Pons (tissue), 1 donor: ENCODE measurements around the gene APBA1.
A peak's percentile ranks its signal among the peaks of the same experiment; 100 is the strongest.
"Not testable (repeated sequence)": the region's sequence is repeated elsewhere in the genome, so short reads cannot be mapped to it uniquely, and the experiment has no call there.

Experiments
- DNase-seq: peaks from one replicate; pipeline ENCODE4 v3.0.0-alpha.2; 2016; ENCODE audit warnings: low spot score

The APBA1 gene

DNA sequence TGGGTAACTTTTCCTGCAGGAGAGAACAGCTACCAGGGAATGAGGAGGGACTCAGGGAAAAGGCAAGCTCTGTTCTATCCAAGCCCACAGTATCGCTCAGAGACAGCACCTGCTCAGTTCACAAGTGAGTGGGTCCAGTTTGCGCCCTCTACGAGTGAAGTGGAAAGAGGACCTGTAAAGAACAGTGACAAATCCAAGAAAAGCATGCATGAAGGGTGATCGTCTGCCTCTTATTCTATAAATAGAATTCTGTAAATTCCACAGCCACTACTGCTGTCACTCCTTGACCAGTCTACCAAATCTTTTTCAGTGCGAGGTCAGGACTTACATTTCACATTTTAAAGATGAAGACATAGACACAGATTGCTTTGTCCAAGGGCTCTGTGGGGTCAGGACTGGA lies 229.7 kb downstream of the APBA1 start:
- no peak for DNase-seq

DNA sequence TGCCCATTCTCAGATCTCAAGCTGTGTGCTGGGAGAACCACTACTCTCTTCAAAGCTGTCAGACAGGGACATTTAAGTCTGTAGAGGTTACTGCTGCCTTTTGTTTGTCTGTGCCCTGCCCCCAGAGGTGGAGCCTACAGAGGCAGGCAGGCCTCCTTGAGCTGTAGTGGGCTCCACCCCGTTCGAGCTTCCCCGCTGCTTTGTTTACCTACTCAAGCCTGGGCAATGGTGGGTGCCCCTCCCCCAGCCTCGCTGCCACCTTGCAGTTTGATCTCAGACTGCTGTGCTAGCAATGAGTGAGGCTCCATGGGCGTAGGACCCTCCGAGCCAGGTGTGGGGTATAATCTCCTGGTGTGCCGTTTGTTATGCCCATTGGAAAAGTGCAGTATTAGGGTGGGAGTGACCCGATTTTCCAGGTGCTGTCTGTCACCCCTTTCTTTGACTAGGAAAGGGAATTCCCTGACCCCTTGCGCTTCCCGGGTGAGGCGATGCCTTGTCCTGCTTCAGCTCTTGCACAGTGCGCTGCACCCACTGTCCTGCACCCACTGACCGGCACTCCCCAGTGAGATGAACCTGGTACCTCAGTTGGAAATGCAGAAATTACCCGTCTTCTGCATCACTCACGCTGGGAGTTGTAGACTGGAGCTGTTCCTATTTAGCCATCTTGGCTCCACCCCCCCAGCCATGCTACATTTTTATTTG lies 231.8 kb downstream of the APBA1 start:
- not testable (repeated sequence) for DNase-seq

DNA sequence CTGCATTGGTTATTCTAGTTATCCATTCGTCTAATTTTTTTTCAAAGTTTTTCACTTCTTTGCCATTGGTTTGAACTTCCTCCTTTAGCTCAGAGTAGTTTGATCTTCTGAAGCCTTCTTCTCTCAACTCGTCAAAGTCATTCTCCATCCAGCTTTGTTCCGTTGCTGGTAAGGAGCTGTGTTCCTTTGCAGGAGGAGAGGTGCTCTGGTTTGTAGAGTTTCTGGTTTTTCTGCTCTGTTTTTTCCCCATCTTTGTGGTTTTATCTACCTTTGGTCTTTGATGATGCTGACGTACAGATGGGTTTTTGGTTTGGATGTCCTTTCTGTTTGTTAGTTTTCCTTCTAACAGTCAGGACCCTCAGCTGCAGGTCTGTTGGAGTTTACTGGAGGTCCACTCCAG lies 232.5 kb downstream of the APBA1 start:
- not testable (repeated sequence) for DNase-seq

DNA sequence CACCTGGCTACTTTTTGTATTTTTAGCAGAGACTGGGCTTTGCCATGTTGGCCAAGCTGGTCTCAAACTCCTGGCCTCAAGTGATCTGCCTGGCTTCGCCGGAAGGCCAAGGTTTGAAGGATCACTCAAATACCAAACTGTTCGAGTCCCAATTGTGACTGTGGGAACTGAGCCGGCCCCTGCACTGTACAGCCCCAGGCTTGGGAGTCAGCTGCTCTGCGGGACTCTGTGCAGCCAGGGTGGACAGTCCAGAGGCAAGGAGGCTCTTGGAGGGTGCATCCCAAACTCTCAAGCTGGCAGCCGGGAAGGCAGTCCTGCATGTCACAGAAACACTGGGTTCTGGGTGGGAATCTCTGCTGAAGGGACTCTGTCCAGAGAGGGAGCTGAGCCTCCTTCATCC lies 238.2 kb downstream of the APBA1 start:
- no peak for DNase-seq

DNA sequence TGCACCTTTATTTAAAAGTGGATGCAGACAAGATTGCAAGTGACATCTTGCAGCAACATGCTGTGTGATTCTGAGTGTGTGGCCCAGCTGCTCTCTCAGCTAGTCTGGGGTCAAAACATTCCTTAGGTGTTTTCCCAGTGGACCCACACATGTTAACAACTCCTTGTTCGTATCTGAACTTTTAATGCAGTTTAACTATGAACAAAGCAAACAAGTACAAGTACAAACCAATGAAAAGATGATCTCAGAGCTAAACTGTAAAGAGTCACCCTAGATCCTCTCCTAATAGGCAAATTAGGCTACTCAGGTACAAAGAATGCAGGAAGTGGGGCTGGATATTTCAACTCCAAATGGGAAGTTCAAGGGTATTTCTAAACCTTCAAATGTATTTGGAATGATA lies 238.8 kb downstream of the APBA1 start:
- no peak for DNase-seq

DNA sequence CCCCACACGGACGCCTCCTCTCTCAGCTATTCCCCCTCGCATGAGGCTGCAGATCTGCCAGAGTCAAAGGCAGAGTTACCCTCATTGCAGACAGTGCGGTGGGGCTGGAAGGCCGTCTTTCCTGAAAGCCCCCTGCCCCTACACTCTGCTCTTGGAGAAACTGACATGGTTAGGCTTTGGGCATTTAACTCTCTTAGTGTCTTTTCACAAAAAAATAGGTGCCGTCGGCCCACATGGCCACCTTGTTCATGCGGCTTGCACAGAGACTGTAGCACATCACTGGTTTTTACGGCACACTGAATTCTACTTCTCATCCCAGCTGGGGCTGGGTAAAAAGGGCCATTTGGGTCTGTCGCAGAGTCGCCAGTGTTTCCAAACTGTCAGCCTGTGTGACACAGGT lies 239.5 kb downstream of the APBA1 start:
- no peak for DNase-seq

DNA sequence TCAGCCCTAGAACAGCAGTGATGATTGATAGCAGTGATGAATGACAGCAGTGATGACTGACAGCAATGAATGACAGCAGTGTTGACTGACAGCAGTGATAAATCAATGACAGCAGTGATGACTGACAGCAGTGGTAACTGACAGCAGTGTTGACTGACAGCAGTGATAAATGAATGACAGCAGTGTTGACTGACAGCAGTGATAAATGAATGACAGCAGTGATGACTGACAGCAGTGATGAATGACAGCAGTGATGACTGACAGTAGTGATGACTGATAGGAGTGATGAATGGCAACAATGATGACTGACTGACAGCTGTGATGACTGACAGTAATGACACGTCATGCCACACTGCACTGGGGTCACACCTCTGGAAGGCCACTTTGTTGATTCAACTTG lies 240.4 kb downstream of the APBA1 start:
- DNase-seq = no peak

DNA sequence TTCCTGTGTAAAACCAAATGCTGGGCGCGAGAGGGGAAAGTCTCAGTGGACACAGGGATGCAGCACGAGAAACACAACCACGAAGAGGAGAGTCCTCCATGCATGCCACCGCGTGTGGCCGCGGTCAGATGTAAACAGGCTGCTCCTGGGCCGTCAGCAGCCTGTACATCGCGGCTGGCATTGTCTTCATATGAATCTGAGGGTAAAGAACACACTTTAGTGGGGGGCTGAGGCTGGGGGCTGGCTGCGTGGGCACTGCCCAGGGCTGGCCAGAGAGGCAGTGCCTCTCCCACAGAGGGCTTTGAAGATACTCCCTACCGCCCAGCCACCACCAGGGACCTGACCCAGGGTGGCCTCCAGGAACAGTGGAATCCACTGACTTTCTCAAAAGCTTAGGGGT lies 241.0 kb downstream of the APBA1 start:
- no peak for DNase-seq

DNA sequence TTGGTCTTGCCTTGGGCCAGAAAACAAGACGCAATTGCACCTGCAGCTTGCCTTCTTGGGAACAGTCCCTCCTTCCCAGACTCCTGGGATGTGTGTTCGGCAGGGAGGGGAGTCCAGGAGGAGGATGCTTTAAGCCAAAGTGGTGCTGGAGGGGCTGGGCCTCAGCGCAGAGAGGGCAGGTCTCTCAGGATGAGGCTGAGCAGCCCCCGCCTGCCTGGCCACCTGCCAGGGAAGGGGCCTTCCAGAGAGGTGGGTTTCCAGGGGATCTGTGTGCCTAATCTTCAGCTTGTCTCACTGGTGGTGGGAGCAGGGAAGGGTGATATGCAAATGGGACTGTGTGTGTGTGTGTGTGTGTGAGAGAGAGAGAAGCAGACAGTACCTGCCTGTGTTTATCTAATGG lies 242.0 kb downstream of the APBA1 start:
- no peak for DNase-seq

DNA sequence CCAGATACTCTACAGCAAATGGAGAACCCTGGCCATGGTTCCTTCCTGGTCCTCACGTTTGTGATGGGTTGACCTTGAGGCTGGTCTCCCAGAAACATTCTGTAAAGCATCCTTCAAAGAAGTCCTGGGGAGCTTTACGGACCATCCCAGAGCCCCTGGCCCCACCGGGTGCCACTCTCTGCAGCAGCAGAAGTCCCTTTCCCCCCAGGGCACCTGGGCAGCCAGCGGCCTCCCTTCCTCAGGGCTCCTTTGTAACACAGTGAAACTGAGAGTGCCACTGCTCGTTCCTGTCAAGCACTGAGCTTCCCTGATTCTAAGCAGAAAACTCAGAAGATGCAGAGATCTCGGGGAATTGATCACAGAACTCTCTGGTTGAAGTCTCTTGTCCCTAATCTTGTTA lies 242.9 kb downstream of the APBA1 start:
- DNase-seq = no peak

DNA sequence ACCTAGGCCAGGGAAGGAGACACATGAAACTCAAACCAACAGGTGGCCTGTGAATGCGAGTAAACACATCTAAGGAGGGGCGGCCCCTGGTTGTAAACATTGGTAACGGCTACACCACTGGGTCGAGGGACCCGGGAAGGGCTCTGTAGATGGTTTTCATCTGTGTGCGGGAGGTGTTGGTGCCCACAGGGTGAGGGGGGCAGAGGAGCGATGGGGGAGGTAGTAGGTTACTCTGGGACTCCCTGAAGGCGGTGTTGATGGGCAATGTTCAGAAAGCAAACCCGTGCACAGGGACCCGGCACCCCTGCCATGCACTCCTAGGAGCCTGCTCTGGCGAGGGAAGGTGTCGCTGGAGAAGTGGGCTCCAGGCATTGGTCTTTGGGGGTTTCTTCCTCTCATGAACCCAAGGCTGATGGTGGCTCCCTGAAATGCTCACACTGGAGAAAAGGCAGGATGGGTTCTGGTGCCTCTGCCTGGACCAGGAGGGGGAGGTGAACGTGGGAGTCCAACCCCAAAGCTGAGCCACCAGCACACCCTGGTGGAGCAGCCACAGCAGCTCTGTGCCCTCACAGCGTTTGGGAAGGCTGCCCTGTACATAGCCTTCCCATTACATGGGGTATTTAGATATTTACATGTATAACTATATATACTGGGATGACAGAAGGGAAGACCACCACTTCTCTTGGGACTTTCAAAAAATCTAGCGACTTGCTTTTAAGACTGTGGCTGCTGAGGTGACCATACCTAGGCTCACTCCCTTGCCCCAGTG lies 244.0 kb downstream of the APBA1 start:
- no peak for DNase-seq

DNA sequence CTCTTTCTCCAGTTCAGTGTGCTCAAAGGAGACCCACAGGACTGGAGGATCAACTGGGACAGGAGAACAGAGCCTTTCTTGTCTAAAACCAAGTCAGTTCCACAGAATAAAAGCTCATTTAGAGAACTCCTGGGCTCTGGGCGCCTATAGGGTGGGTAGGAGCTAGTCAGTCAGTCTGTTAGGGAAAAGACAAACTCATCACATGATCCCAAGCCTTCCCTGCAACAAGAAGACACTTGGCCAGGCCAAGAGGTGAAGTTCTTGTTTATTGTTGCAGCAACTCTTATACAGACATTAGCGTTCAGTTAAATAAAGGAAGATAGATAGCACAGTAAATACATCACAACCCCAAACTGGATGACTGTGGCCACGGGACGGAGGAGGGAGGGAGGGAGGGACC lies 244.9 kb downstream of the APBA1 start:
- peak; percentile 88 for DNase-seq

DNA sequence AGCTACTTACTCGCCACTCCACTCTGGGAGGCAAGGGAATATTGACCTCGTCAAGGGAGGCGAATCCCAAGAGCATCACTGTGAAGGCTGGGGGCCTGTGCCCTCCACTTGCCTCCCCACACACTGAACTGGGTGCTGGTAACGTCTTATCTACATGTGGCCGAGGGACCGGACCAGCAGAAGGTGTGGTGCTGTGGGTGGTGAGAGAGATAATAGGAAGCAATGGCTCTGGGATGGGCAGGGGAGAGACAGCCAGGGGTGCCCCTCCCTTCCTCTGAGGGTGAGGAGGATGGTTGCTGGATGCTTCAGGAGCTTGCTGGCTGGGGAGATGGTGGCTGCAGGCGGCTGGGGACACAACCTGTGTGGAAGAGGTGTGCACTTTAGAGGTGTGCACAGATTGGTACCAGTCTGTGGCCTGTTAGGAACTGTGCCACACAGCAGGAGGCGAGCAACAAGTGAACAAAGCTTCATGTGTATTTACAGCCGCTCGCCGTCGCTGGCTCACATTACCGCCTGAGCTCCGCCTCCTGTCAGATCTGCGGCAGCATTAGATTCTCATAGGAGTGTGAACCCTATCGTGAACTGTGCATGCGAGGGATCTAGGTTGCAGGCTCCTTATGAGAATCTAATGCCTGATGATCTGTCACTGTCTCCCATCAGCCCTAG lies 246.9 kb downstream of the APBA1 start:
- DNase-seq = peak; percentile 75

DNA sequence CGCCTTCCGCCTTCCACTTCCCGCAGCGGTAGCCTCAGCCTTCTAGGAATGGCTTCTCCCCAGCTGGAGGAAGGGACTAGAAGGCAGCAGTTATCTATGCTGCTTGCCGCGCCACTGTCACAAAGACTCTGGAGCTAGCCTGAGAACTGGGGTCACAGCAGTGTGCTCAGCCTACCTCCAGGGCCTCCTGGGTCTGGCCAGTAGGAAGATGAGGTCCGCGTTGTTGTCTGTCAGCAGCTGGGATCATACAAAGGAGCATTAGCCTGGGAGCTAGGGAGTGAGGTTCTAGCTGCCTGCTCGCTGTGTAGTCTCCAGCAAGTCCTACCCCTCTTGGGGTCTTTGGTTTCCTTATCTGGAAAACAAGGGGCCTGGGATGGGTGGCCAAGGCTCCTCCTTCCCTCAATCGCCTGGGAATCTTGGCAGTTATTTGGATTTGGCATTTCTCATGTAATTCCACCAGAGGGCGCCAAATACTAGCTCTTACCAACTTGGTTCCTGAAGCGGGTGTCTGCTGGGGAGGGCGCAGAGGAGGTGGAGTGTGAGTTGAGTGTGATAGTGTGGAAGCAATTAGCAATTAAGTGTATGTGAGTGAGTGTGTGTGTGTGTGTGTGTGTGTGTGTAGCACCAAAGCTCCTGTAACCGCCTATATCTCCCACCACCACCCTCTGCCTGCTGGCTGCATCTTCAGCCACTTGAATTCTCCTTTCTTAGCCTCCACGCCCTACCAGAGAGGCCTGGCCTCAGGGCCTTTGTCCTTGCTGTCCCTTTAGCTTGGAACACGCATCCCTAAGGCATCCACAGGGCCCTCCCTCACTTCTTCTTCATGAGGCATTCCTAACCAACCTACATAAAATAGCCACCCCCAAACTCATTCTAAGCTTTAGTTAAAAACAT lies 250.0 kb downstream of the APBA1 start:
- peak; percentile 88 for DNase-seq

DNA sequence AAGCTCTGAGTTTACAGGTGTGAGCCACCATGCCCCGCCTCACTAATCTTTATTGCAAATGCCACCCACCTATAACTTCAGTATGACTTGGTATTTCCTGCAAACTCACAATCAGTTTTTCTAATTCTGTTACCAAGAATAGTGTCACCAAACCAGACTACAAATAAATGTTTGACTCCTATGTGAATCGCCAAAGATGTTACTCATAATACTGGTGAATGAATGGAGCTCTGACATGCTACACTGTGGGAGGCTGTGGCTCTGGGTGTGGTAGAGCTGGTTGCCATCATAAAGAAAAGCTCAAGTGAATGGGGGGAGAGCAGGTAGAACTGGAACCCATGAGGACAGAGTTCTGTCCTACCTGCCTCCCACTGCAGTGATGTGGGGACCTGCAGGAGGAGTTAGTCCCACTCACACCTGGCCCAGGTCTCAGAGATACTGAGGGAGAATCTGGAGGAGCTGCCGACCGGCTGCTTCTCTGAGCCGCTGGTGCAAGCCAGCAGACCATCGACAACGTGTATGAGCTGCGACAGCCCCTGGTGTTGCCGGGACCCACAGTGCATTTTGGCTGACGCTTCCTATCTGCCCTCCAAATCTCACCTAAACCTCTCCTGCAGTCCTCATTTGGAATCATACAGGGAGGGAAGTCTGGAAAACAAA lies 251.4 kb downstream of the APBA1 start:
- no peak for DNase-seq

DNA sequence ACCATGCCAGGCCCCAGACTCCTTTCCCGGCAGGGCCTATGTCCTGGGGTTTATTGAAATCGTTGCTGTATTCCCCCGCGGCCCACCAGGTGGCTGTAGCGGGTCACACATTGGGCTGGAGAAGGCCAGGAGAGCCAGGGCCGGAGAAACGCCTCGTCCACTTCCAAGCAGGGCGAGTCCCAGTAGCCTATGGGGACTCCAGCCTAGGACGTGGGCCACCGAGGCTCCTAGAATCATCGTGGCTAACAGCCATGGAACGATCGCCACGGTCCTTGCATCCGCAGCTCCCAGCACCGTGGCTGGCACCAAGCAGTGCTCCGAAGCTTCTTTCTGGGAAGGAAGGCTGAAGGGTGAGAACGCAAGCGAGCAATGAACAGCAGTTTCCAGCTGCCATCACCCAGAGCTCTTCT lies 259.4 kb downstream of the APBA1 start:
- no peak for DNase-seq

DNA sequence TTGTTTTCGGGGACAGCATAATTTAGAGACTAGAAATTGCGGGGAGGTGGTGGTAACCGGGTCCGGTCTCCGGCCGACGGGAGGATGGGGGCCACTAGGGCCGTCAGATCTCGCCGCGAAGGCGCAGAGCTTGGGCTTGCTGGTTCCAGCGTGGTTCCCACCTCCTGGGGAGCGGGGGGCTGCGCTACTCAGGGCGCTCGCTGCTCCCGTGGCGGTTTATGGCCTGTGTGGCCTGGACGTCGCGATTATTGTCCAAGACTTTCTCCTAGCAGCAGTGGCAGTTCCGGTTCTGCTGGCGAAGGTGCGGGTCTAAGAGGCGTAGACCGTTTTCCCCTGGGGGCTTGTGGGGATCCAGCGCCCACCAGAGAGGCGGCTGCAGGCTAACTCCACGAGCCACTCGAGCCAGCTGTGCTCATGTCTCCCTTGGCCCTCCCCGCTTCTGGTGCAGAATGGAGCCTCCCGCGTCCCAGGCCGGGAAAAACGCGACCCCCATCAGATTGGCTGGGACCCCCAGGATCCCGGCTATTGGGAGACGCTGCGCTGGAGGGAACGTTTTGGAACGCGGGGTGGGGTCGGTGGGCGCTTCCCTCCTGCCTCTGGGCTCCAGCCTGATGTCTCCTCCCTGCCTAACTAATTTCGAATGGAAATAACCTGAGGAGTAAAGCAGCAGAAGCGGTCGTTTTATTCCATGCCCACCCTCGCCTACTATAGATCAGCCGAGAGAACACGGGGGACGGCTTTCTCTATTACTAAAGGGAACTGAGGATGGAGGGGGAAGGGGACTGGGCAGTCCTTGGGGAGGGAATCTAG lies 260.0 kb downstream of the APBA1 start:
- DNase-seq = no peak

DNA sequence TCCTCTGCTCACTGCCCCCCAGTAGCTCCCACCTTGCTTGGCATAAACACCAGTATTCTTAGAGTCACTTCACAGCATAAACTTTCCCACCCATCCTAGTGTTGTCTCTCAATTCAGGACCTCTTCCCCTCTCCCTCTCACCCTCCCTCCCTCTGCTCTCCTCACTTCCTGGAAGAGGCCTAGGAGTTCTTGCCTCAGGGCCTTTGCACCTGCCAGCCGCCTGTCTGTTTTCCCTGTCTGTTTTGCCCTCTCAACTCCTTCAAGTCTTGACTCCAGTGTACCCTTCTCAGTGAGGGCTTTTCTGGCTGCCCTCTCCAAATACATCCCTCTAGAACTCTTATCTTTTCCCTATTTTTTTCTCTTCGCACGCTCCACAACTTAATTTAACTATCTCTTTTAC lies 260.9 kb downstream of the APBA1 start:
- no peak for DNase-seq

DNA sequence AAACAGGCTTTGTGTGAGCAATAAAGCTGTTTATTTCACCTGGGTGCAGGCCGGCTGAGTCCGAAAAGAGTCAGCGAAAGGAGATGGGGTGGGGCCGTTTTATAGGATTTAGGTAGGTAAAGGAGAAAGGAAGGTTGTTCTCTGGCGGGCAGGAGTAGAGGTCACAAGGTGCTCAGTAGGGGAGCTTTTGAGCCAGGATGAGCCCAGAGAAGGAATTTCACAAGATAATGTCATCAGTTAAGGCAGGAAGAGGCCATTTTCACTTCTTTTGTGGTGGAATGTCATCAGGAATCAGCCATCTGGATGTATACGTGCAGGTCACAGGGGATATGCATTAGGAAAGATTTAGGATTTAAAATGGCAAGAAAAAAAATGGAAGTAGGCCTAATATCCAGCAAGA lies 262.2 kb downstream of the APBA1 start:
- DNase-seq = not testable (repeated sequence)

DNA sequence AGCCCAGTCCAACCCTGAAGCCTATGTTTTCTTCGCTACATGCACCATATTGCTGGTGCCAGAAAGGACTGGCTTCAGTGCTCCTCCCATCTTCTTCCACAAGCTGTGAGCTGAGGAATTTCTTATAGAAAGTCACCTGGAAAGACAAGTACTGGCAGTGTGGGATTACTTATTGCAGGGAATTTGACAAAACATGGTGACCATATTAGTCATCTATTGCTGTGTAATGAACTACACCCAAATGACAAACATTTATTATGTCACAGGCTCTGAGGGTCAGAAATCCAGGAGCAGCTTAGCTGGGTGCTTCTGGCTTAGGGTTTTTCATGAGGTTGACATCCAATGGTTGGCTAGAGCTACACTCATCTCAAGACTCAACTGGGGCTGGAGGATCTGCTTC lies 271.7 kb downstream of the APBA1 start:
- no peak for DNase-seq
